ENCODE measurements around the gene USP22.

DNA sequence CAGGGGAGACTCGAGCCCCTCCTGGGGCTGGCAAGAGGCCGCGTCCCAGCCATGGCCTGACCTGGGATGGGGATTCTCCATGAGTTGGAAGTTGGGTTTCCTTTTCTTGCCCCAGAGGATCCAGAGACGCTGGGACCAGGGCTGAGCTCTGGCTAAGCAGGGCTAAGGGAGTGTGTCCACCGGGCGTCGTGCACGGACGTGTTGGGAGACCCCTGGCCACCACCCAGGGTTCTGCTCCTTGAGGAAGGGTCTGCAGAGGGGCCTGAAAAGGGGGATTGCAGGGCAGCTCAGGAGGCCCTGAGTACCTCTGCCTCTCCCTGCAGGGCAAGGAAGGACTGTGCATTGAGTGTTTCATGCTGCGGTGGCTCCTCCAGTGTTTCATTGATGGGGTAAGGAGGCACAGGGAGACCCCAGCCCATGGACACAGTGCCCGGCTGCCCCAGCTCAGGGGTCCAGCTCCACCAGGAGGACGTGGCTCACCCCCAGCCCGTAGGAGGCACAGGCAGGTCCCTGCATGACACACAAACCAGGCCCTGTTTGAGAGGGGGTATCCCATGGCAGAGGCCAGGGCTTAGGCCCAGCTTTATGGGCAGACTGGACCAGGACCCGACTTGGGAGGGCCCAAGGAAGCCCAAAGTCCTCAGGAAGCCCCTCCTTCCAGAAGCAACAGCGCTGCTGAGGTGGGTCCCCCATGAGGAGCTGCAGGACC lies 47.5 kb downstream of the USP22 start:
- TF ChIP-seq, protein P1, sequence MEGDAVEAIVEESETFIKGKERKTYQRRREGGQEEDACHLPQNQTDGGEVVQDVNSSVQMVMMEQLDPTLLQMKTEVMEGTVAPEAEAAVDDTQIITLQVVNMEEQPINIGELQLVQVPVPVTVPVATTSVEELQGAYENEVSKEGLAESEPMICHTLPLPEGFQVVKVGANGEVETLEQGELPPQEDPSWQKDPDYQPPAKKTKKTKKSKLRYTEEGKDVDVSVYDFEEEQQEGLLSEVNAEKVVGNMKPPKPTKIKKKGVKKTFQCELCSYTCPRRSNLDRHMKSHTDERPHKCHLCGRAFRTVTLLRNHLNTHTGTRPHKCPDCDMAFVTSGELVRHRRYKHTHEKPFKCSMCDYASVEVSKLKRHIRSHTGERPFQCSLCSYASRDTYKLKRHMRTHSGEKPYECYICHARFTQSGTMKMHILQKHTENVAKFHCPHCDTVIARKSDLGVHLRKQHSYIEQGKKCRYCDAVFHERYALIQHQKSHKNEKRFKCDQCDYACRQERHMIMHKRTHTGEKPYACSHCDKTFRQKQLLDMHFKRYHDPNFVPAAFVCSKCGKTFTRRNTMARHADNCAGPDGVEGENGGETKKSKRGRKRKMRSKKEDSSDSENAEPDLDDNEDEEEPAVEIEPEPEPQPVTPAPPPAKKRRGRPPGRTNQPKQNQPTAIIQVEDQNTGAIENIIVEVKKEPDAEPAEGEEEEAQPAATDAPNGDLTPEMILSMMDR (IDR thresholded peaks at IDR 0.05) = no peak
- TF ChIP-seq POLR2A (IDR thresholded peaks at IDR 0.05) (no peak), EP300 (IDR thresholded peaks at IDR 0.05) (no peak)

Measured in gastroesophageal sphincter (tissue), 3 donors.